GM18951 (cell line): ENCODE data around the gene RPS6KB2.
"Not testable (repeated sequence)": the region's sequence is repeated elsewhere in the genome, so short reads cannot be mapped to it uniquely, and the experiment has no call there.

Experiments
- POLR2A ChIP-seq: IDR thresholded peaks from 4 replicates; pipeline ENCODE4 v1.6.1; 2011; ENCODE audit warnings: mild to moderate bottlenecking; ENCODE audit not compliant: insufficient read length, insufficient read depth; ENCODE audit errors: extremely low read depth
- in situ Hi-C: fragments of 300-500 bp; cut with MboI; formaldehyde crosslinking; loops from one replicate; pipeline ENCODE4 v1.12.0; 2022; ENCODE audit warnings: low sequenced_read_pairs, mixed read lengths, inconsistent platforms; ENCODE audit not compliant: unreplicated experiment

Gene RPS6KB2

DNA sequence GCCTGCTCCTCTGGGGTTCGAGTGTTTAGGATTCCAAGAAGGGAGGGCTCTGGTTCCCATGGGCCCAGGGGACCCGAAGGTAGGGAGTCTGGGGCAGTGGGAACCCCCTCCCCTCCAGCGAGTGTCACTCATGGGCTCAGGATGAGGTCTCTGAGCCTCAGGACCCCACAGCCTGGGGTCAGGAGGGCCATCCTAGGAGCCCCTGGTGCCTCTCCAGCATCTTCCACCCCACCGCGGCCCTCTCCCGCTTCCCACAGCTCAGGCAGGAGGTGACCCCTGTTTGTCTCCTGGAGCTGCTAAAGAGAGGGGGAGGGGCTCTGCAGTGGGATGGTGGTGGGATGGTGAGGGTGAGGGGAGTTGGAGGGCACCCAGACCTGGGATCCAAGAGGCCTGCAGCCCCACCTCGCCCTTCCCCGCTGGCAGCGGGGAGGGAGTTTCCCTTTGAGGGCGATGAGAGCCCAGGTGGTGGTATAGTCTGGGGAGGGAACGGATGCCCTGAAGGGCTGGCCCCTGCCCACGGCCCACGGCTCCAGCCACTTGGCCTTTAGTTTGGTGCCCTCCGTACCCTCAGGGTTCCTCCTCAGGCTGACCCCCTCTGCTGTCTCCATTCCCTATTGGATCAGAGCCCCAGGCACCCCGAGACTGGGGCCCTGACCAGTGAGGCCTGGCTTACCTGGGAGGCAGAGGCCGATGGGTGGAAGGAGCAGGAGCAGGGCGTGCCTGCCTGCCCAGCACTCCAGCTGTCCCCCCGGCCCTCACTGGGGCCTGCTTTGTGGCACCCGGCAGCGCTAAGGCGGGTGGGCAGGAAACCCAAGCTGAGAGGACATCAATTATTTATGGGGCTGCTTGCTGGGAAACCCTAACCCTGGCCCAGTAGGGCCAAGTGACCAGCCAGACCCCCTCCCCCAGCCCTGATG lies 25.8 kb downstream of the RPS6KB2 start:
- TF ChIP-seq POLR2A, result no peak
- in situ Hi-C loops, result no loop called here

DNA sequence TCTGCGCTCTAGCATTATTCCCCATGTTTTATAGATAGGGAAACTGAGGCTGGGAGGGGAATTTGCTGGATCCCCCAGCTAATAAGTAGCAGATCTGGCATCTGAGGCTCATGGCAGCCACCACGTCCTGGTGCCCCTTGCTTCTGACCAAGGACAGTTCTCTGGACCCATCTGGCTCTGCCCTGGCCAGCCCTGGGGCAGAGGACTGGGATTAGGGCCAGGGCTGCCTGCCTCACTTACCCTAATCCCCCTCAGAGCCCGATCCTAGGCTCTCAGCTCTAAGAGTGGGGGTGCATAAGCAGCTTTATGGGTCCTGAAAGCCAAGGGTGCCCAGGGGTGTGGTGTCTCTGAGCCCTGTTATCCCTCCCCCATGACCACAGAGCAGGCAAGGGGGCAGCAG lies 26.8 kb downstream of the RPS6KB2 start, which contains the start of gene CABP4:
Gene CABP4, plus strand, starts transcription at position 301 of the 400 bp plus-strand sequence. Its CDS starts 70 bp downstream, at position 371.
- in situ Hi-C loops, result no loop called here
- TF ChIP-seq POLR2A, result no peak

DNA sequence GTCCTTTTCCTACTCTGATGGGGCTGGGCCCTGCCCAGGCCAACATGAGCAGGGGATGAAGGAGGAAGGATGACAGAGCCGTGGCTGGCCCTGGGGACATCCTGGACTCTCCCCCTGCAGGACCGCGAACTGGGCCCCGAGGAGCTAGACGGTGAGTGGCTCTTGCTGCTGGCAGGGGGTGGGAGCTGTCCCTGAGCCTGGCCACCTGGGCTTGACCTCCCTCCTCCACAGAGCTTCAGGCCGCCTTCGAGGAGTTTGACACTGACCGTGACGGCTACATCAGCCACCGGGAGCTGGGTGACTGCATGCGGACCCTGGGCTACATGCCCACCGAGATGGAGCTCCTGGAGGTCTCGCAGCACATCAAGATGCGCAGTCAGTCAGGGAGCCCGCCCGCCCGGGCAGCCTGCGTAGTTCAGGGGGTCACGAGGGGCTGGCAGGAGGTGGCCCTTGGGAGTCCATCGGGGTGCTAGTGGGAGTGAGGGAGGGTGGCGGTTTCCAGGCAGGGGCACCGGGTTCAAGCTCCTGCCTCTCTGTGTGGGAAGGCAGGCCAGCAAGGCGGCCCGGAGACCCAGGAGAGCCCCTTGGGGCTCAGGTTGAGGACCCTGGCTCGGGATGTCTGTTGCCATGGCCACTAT lies 27.9 kb downstream of the RPS6KB2 start:
- in situ Hi-C loops, result no loop called here
- no peak for TF ChIP-seq POLR2A

DNA sequence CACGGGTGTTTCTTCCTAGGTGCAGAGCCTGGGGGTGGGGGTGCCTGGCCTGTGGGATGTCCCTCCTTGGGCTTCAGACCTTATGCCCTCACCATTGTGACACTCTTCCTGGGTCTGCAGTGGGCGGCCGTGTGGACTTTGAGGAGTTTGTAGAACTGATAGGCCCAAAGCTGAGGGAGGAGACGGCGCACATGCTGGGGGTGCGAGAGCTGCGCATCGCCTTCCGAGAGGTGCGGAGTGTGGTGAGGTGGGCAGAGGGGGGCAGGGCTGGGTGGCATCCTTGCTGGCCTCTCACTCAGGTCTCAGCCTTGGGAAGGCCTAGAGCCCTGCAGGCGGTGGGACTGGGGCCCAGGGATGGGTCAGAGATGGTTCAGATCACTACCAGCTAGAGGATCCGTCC lies 29.2 kb downstream of the RPS6KB2 start:
- in situ Hi-C loops, result no loop called here
- no peak for TF ChIP-seq POLR2A

DNA sequence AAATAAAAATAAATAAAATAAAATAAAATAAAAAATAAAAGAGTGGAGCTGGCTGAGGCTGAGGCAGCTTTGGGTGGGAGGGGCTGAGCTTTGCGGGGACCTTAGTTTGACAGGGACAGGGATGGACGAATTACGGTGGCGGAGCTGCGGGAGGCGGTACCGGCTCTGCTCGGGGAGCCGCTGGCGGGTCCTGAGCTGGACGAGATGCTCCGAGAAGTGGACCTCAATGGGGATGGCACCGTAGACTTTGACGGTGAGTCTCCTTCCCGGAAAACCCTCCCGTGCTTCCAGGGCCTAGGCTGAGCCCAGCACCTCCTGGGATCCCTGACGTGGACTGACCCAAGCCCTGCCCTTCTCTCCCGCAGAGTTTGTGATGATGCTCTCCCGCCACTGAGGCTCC lies 30.0 kb downstream of the RPS6KB2 start:
- no peak for TF ChIP-seq POLR2A
- in situ Hi-C loops, result no loop called here

DNA sequence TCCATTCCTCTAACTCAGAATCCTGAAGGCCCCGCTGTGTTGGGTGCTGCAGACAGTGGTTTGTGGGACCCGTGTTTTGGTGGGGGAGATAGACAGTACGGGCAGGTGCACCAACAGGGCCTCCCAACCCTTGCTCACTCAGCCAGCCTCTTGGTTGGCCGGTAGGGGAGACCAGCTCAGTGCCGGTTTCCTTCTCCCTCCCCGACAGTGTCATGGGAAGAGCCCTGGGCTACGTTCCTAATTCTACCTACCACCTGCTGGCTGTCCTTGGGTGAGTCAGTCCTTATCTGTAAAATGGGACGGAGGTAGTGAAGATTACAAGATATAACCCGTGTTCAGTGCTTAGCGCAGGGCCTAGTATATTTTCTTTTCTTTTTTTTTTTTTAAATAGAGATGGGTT lies 34.9 kb downstream of the RPS6KB2 start:
- TF ChIP-seq POLR2A, result no peak
- in situ Hi-C loops, result no loop called here

DNA sequence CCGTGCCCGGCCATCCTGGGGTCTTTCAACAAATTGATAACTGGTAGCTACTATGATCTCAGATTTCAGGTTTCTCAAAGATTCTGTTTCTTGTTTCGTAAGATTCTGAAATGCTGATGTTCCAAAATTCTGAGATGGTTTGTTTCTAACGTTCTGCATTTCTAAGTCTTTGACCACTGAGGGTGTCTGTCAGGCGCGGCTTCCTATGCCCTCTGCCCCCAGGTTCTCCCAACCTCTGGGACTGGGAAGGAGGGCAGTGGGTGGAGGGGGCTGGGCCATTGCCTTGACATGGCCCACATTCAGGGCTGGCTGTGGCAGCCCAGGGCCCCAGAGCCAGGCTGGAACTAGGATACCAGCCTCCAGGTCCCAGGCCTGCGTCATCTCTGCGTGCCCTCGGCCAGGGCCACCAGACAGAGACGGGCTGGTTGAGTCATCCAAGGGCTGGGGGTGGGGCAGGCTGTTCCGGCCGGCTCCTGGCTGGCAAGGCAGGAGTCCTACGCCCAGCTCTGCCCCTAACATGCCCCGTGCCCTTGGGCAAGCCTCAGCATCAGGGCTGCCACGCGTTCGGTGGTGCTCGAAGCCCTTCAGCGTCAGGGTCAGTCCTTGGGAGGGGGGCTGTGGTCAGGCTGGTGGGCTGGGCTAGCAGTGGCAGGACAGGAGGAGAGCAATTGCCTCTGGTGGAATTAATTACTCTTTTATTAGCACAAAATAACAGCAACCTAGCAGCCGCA lies 35.6 kb downstream of the RPS6KB2 start:
- in situ Hi-C loops, result no loop called here

DNA sequence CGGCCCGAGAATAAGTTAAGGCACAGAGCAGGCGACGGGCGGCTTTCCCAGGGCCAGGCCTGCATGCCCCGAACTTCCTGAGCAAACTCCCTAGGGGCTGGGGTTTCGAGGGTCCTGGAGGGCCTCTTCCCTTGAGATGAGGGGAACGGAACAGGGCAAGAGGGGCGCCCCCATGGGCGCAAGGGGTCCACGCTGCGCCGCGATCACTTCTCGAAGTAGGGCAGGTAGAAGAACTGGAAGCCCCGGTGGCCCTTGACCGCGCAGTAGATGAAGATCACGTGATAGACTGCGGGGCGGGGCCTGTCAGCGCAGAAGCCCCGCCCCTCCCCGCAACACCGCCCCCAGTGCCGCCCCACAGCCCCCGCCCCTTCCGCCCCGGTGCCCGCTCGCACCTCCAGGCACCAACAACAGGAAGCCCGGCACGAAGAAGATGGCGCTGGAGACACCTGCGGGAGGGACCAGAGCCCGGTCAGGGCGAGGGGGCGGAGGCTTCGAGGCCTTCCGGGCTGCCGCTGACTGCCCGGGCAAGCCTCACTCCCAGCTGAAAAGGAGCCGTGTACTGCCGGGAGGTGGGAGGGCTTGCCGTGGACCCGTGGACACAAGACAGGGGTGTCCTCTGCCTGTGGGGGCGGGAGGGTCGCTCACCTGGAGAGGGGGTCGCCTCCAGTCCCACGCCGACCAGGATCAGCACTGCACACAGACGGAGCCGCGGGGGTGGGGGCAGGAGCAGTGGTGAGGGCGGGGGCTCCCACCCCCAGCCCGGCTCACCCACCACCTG lies 36.3 kb downstream of the RPS6KB2 start:
- peak; percentile 90 for TF ChIP-seq POLR2A
- in situ Hi-C loops, result no loop called here

More for the DNA sequence above, 35.6 kb downstream of the RPS6KB2 start:
- TF ChIP-seq POLR2A, result no peak

DNA sequence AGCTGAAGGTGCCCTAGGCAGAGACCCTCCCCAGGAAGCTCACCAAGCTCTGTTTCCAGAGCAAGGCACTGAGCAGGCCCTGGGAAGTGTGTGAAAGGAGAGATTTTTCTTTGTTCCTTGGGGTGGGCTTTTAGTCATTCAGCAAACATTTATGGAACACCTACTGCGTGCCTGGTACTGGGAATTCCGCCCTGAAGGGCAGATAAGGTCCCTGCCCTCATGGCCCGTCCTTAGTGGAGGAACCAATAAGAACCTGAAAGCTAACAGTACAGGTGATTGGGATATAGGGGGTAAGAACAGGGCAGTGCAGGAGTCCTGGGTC lies 36.9 kb downstream of the RPS6KB2 start:
- in situ Hi-C loops, result no loop called here
- no peak for TF ChIP-seq POLR2A

DNA sequence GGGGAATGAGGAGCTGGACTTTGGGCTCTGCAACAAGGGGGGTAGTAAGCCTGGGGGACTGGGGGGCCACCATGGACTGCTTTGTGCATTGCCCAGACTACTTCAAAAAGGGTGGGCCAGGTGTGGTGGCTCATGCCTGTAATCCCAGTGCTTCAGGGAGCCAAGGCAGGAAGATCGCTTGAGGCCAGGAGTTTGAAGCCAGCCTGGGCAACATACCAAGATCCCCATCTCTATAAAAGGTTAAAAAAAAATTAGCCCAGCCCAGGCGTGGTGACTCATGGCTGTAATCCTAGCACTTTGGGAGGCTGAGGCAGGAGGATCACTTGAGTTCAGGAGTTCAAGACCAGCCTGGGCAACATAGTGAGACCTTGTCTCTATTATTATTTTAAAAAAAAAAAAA lies 37.2 kb downstream of the RPS6KB2 start:
- in situ Hi-C loops, result not testable (repeated sequence)

DNA sequence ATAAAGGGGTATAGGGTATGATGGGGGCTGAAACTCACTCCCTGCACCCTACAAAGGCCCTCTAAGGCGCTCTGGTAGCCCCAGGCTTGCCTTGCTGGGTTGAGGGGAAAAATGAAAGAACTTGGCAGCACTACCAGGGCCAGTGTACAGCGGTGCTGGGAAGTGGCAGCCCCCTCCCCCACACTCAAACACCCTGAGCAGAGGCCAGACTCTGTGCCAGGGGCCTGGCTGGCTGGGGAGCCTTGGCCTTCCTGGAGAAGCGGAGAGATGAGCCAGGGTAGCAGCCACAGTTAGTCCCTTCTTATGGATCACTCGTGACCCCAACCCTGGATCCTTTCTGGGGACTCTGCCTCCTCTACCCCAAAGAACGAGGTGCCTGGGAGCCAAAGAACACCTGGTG lies 38.1 kb downstream of the RPS6KB2 start:
- in situ Hi-C loops, result no loop called here
- TF ChIP-seq POLR2A, result no peak

DNA sequence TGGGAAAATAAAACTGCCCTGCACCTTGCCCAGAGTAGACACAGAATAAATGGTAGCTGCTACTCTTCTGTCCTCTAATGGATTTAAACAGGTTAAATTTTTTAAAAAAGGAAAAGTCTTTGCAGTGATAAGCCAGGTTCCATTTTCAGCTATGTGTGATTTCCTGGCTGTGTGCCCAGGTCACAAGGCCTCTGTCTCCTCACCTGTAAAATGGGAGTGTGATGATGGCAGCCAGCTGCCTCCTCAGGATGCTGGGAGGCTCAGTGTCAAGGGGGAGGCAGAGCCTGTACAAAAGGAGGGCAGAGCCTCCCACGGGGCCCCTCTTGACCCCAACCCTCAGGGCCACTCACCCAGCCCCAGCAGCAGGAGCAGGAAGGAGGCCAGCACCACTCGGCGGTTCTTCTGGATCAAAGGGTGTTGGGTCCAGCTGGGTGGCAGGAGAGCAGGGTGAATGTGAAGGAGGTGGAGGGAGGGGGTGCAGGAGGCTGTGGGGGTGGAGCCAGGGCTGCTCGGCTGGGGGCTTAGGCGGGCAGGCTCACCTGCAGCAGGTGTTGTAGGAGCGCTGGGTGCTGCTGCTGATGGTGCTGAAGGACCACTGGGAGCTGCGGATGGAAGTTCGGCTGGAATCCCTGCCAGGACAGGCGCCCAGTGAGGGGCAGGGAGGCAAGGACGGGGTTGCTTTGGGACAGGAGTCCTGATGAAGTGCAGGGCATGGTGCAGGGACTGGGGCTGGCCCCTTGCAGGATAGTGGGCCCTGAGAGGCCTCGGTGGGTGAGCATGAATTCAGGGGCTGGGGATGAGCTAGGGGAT lies 38.9 kb downstream of the RPS6KB2 start:
- in situ Hi-C loops, result no loop called here

More for the DNA sequence above, 38.9 kb downstream of the RPS6KB2 start:
- no peak for TF ChIP-seq POLR2A
